A549 (cell line): ENCODE measurements around the gene ADCY10.

Experiments used
- ESRRA ChIP-seq: fragments of 150-350 bp; IDR thresholded peaks from 2 replicates; pipeline ENCODE4 v1.6.1; 2014; ENCODE audit warnings: mild to moderate bottlenecking, low read length, borderline replicate concordance
- MAZ ChIP-seq: fragments of 150-350 bp; IDR thresholded peaks from 2 replicates; pipeline ENCODE4 v1.6.1; 2014; ENCODE audit warnings: antibody characterized with exemption, low read depth, low read length, borderline replicate concordance
- POLR2A ChIP-seq: IDR thresholded peaks from 2 replicates; pipeline ENCODE4 v1.6.1; 2012; ENCODE audit warnings: mild to moderate bottlenecking, low read length
- SREBF2 ChIP-seq: fragments of 450-650 bp; IDR thresholded peaks from 2 replicates; pipeline ENCODE4 v1.6.1; 2014; ENCODE audit warnings: mild to moderate bottlenecking, moderate library complexity
- TF ChIP-seq, protein P1 (sequence below): IDR thresholded peaks from 2 replicates; pipeline ENCODE4 v1.6.1; 2012
- TF ChIP-seq, protein P2 (sequence below): fragments of >200 bp; sonication (Bioruptor Twin); formaldehyde crosslinking; IDR thresholded peaks from 3 replicates; pipeline ENCODE4 v1.5.1; 2016
- TF ChIP-seq, protein P3 (sequence below): fragments of 450-650 bp; IDR thresholded peaks from 2 replicates; pipeline ENCODE4 v1.6.1; 2014; ENCODE audit warnings: antibody characterized with exemption

DNA sequence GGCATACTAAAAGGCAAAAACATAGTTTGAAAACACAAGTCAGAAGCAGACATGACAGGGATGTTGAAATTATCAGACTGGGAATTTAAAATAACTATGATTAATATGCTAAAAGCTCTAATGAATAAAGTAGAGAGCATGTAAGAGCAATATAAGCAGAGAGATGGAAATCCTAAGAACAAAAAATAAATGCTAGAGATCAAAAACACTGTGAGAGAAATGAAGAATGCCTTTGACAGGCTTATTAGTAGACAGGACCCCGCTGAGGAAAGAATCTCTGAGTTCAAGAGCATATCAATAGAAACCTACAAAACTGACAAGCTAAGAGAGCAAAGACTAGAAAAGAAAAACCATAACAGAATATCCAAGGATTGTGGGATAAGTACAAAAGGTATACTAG, 98.3 kb downstream of the ADCY10 start:
- TF ChIP-seq MAZ = no peak
- TF ChIP-seq, protein P1, sequence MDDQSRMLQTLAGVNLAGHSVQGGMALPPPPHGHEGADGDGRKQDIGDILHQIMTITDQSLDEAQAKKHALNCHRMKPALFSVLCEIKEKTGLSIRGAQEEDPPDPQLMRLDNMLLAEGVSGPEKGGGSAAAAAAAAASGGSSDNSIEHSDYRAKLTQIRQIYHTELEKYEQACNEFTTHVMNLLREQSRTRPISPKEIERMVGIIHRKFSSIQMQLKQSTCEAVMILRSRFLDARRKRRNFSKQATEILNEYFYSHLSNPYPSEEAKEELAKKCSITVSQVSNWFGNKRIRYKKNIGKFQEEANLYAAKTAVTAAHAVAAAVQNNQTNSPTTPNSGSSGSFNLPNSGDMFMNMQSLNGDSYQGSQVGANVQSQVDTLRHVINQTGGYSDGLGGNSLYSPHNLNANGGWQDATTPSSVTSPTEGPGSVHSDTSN = no peak
- no peak for TF ChIP-seq POLR2A
- TF ChIP-seq, protein P2, sequence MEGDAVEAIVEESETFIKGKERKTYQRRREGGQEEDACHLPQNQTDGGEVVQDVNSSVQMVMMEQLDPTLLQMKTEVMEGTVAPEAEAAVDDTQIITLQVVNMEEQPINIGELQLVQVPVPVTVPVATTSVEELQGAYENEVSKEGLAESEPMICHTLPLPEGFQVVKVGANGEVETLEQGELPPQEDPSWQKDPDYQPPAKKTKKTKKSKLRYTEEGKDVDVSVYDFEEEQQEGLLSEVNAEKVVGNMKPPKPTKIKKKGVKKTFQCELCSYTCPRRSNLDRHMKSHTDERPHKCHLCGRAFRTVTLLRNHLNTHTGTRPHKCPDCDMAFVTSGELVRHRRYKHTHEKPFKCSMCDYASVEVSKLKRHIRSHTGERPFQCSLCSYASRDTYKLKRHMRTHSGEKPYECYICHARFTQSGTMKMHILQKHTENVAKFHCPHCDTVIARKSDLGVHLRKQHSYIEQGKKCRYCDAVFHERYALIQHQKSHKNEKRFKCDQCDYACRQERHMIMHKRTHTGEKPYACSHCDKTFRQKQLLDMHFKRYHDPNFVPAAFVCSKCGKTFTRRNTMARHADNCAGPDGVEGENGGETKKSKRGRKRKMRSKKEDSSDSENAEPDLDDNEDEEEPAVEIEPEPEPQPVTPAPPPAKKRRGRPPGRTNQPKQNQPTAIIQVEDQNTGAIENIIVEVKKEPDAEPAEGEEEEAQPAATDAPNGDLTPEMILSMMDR = no peak
- TF ChIP-seq, protein P3, sequence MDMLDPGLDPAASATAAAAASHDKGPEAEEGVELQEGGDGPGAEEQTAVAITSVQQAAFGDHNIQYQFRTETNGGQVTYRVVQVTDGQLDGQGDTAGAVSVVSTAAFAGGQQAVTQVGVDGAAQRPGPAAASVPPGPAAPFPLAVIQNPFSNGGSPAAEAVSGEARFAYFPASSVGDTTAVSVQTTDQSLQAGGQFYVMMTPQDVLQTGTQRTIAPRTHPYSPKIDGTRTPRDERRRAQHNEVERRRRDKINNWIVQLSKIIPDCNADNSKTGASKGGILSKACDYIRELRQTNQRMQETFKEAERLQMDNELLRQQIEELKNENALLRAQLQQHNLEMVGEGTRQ = no peak
- no peak for TF ChIP-seq ESRRA
- TF ChIP-seq SREBF2 = no peak
